NB4 (cell line): ENCODE measurements around the gene RCOR3.
"Not testable (repeated sequence)": the region's sequence is repeated elsewhere in the genome, so short reads cannot be mapped to it uniquely, and the experiment has no call there.

Source experiments
- TF ChIP-seq, protein P1 (sequence below): IDR thresholded peaks from one replicate; pipeline ENCODE4 v1.5.1; 2012; ENCODE audit warnings: low read depth, low read length
- TF ChIP-seq, protein P2 (sequence below): IDR thresholded peaks from 2 replicates; pipeline ENCODE4 v1.6.1; 2011; ENCODE audit warnings: low read depth, low read length

DNA sequence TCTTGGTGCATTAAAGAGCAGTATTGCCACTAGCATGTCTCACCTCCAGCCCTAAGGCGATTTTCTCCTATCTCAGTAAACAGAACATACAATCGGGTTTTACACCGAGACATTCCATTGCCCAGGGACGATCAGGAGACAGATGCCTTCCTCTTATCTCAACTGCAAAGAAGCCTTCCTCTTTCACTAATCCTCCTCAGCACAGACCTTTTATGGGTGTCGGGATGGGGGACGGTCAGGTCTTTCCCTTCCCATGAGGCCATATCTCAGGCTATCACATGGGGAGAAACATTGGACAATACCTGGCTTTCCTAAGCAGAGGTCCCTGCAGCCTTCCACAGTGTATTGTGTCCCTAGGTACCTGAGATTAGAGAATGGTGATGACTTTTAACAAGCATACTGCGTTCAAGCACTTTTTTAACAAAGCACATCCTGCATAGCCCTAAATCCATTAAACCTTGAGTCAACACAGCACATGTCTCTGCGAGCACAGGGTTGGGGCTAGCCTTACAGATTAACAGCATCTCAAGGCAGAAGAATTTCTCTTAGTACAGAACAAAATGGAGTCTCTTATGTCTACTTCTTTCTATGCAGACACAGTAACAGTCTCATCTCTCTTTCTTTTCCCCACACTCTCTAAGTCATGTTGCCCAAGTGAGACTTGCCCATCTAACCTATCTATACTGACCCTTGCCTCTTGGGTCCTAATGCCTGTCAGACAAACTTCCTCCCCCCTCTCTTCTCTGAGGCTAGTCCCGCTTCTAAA lies 36.5 kb upstream of the RCOR3 start:
- TF ChIP-seq, protein P1, sequence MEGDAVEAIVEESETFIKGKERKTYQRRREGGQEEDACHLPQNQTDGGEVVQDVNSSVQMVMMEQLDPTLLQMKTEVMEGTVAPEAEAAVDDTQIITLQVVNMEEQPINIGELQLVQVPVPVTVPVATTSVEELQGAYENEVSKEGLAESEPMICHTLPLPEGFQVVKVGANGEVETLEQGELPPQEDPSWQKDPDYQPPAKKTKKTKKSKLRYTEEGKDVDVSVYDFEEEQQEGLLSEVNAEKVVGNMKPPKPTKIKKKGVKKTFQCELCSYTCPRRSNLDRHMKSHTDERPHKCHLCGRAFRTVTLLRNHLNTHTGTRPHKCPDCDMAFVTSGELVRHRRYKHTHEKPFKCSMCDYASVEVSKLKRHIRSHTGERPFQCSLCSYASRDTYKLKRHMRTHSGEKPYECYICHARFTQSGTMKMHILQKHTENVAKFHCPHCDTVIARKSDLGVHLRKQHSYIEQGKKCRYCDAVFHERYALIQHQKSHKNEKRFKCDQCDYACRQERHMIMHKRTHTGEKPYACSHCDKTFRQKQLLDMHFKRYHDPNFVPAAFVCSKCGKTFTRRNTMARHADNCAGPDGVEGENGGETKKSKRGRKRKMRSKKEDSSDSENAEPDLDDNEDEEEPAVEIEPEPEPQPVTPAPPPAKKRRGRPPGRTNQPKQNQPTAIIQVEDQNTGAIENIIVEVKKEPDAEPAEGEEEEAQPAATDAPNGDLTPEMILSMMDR: not testable (repeated sequence)
- TF ChIP-seq, protein P2, sequence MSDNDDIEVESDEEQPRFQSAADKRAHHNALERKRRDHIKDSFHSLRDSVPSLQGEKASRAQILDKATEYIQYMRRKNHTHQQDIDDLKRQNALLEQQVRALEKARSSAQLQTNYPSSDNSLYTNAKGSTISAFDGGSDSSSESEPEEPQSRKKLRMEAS: not testable (repeated sequence)
